RWPE2 (cell line): Measurements from ENCODE around the gene RBMX.

Experiments used
- ATAC-seq: fragments of 200-7000 bp; cut with Tn5 transposase; 3 replicates; pipeline ENCODE4 v1.9.1; 2021; ENCODE audit warnings: low read depth
- DNase-seq: peaks from one replicate; pipeline ENCODE4 v3.0.0-alpha.2; 2020; ENCODE audit warnings: low spot score
- H3K27ac ChIP-seq: fragments of 450-650 bp; 2 replicates; pipeline ENCODE4 v1.5.1; 2017; ENCODE audit warnings: mild to moderate bottlenecking; ENCODE audit not compliant: poor library complexity, severe bottlenecking
- H3K27me3 ChIP-seq: fragments of 250-450 bp; sonication (Bioruptor Pico); 2 replicates; pipeline ENCODE4 v1.5.1; 2021; ENCODE audit warnings: mild to moderate bottlenecking, moderate library complexity; ENCODE audit not compliant: insufficient read depth, poor library complexity, severe bottlenecking
- H3K36me3 ChIP-seq: fragments of 250-450 bp; sonication (Bioruptor Pico); 2 replicates; pipeline ENCODE4 v1.5.1; 2020; ENCODE audit warnings: low read depth, mild to moderate bottlenecking, moderate library complexity
- H3K4me1 ChIP-seq: fragments of 250-450 bp; sonication (Bioruptor Pico); 2 replicates; pipeline ENCODE4 v1.5.1; 2021; ENCODE audit warnings: mild to moderate bottlenecking, moderate library complexity; ENCODE audit not compliant: insufficient read depth, poor library complexity, severe bottlenecking
- H3K4me3 ChIP-seq: fragments of 250-450 bp; sonication (Bioruptor Pico); 2 replicates; pipeline ENCODE4 v1.5.1; 2021; ENCODE audit warnings: mild to moderate bottlenecking, moderate library complexity; ENCODE audit not compliant: severe bottlenecking
- H3K9me3 ChIP-seq: fragments of 250-450 bp; sonication (Bioruptor Pico); 2 replicates; pipeline ENCODE4 v1.5.1; 2021; ENCODE audit warnings: mild to moderate bottlenecking, moderate library complexity; ENCODE audit not compliant: severe bottlenecking
- CTCF ChIP-seq: fragments of 450-650 bp; IDR thresholded peaks from one replicate; pipeline ENCODE4 v1.5.1; 2017; ENCODE audit warnings: mild to moderate bottlenecking, moderate library complexity; ENCODE audit not compliant: poor library complexity, severe bottlenecking

RBMX gene

DNA sequence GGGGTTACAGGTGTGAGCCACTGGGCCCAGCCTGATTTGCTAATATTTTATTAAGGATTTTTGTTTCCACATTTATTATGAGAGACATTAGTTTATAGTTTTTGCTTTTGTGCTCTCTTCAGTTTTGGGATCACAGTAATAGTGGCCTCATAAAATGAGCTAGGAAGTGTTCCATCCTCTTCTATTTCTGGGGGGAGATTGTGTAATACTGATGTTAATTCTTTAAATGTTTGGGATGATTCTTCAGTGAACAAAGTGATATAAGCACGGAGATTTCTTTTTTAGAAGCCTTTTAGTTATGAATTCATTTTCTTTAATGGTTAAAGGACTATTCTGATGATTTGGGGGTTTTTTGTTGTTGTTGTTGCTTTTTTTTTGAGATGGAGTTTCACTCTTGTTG, 41.3 kb downstream of the RBMX start:
- Histone ChIP-seq H3K9me3 (no peaks in the 10 kb centered on the region), H3K27me3 (no peaks in the 10 kb centered on the region), H3K4me3 (no peak overlapping the region), H3K36me3 (no peaks in the 10 kb centered on the region), H3K27ac (no peak overlapping the region), H3K4me1 (no peaks in the 10 kb centered on the region)
- ATAC-seq (no peak), DNase-seq (no peak)
- TF ChIP-seq CTCF, result no peak

GRCh38 chrX:136835761-136836160, 44.8 kb downstream of the RBMX start:
- DNase-seq (no peak), ATAC-seq (no peak)
- Histone ChIP-seq H3K36me3 (no peaks in the 10 kb centered on the region), H3K4me3 (no peak overlapping the region), H3K4me1 (no peaks in the 10 kb centered on the region), H3K9me3 (no peaks in the 10 kb centered on the region), H3K27ac (no peak overlapping the region), H3K27me3 (no peaks in the 10 kb centered on the region)
- no peak for TF ChIP-seq CTCF

GRCh38 chrX:136829413-136829812, 51.1 kb downstream of the RBMX start:
- Histone ChIP-seq H3K4me3 (no peak overlapping the region), H3K36me3 (no peaks in the 10 kb centered on the region), H3K27me3 (no peaks in the 10 kb centered on the region), H3K27ac (no peak overlapping the region), H3K4me1 (no peaks in the 10 kb centered on the region), H3K9me3 (no peaks in the 10 kb centered on the region)
- TF ChIP-seq CTCF, result no peak
- no peak for DNase-seq
- no peak for ATAC-seq

- Histone ChIP-seq H3K4me1 (no peaks in the 10 kb centered on the region), H3K27ac (no peak overlapping the region), H3K36me3 (no peaks in the 10 kb centered on the region), H3K27me3 (no peaks in the 10 kb centered on the region), H3K4me3 (no peak overlapping the region), H3K9me3 (no peaks in the 10 kb centered on the region)
- no peak for ATAC-seq
- DNase-seq, result no peak
- no peak for TF ChIP-seq CTCF
Observed at GRCh38 chrX:136828830-136829229, 51.7 kb downstream of the RBMX start.

DNA sequence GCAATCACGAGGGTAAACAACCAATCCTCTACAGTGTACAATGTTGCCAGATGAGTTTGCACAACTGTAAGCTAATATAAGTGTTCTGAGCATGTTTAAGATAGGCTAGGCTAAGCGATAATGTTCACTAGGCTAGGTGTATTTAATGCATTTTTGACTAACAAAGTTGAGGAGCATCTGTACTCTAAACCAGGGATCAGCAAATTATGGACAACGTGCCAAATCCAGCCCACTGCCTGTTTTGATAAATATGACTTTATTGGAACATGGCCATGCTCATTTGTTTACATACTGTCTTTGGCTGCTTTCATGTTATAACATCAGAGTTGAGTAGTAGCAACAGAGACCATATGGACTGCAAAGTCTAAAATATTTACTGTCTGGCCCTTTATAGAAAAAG, 53.5 kb downstream of the RBMX start:
- Histone ChIP-seq H3K27me3 (no peaks in the 10 kb centered on the region), H3K36me3 (no peaks in the 10 kb centered on the region), H3K9me3 (no peaks in the 10 kb centered on the region), H3K27ac (no peak overlapping the region), H3K4me3 (no peak overlapping the region), H3K4me1 (no peaks in the 10 kb centered on the region)
- TF ChIP-seq CTCF, result no peak
- ATAC-seq (no peak), DNase-seq (no peak)
